Measurements from ENCODE around the gene ERGIC2. TPM values are rescaled to one million over a fixed set of nuclear protein-coding genes. Genes with fewer than 3 reads are reported as not detected.

The ERGIC2 gene
- total RNA-seq, 2 donors from 2014 or later = 59.0 to 73.9 TPM

DNA sequence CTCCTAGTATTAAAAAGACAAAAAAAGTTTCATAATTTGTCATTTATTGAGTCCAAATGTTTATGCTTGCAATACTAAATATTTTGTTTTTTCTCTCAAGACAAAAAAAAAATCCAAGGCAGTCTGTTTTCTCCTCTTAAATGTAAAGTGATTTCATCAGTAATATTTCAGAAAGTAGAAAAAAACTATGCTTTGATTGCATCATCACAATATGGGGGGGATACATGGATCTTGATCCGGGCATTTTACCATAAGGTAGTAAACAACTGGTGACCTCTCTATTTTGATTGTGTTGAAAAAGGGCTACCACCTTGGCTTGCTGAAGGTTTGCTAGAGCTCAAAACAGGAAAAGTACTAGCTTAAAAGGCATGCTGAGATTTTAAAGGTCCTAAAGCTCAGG lies 43.6 kb downstream of the ERGIC2 start:
- Histone ChIP-seq H3K4me3 (no peak overlapping the region), H3K9me3 (no peaks in the 10 kb centered on the region), H3K36me3 (peaks cover 12% of the 10 kb centered on the region), H3K27ac (no peak overlapping the region), H3K4me1 (peaks cover 0 to 3% of the 10 kb centered on the region in 2 donors), H3K27me3 (no peaks in the 10 kb centered on the region)
- TF ChIP-seq, protein P1, sequence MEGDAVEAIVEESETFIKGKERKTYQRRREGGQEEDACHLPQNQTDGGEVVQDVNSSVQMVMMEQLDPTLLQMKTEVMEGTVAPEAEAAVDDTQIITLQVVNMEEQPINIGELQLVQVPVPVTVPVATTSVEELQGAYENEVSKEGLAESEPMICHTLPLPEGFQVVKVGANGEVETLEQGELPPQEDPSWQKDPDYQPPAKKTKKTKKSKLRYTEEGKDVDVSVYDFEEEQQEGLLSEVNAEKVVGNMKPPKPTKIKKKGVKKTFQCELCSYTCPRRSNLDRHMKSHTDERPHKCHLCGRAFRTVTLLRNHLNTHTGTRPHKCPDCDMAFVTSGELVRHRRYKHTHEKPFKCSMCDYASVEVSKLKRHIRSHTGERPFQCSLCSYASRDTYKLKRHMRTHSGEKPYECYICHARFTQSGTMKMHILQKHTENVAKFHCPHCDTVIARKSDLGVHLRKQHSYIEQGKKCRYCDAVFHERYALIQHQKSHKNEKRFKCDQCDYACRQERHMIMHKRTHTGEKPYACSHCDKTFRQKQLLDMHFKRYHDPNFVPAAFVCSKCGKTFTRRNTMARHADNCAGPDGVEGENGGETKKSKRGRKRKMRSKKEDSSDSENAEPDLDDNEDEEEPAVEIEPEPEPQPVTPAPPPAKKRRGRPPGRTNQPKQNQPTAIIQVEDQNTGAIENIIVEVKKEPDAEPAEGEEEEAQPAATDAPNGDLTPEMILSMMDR (IDR thresholded peaks at IDR 0.05) = no peak
- no peak for DNase-seq (ENCODE audit: low spot score)

DNA sequence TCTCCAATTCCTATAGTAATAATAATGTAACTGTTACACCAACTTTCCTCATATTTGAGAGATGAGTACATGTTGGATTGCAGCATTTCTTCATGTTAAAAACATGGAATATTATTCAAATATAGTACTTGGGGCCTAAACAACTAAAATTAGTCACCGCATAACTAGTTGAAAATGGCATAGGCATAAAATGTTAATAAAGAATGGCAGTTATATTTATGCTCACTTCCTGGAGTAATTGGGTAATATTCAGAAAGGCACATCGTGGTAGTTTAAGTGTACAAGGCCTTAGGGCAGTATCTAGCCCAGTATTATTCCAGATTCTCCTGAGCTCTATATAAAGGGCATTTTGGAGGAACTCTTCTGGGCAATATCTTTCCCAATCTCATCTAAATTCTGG lies 46.0 kb downstream of the ERGIC2 start:
- DNase-seq (ENCODE audit: low spot score) = no peak
- TF ChIP-seq, protein P1 (IDR thresholded peaks at IDR 0.05) = no peak
- Histone ChIP-seq H3K9me3 (no peaks in the 10 kb centered on the region), H3K4me3 (no peak overlapping the region), H3K27ac (no peak overlapping the region), H3K4me1 (peaks cover 0 to 3% of the 10 kb centered on the region in 2 donors), H3K36me3 (no peaks in the 10 kb centered on the region), H3K27me3 (no peaks in the 10 kb centered on the region)

DNA sequence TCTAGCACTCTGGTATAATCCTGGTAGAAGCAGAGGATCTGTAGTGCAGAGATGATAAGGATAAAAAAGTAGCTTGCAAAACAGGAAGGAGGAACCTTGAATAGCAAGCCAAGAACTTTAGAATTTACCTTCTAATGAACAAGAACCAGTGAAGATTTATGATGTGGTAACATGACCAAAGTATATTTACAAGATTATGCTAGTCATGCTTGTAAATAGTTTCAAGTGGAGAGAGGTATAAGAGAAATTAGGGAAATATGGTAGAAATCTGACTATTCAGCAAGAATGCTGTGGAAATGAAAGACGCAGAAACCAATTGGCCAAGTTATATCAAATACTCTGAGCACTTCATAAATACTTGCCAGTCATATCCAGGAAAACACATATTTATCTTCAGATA lies 47.8 kb downstream of the ERGIC2 start:
- no peaks in the 10 kb centered on the region for H3K36me3 ChIP-seq
- DNase-seq (ENCODE audit: low spot score) = no peak
- H3K9me3 ChIP-seq = no peaks in the 10 kb centered on the region
- H3K4me1 ChIP-seq = peaks cover 0 to 3% of the 10 kb centered on the region in 2 donors
- no peaks in the 10 kb centered on the region for H3K27me3 ChIP-seq
- TF ChIP-seq, protein P1 (IDR thresholded peaks at IDR 0.05) = no peak
- H3K4me3 ChIP-seq = no peak overlapping the region
- peak overlapping the region in 1 of 2 donors; percentile 59 for H3K27ac ChIP-seq

DNA sequence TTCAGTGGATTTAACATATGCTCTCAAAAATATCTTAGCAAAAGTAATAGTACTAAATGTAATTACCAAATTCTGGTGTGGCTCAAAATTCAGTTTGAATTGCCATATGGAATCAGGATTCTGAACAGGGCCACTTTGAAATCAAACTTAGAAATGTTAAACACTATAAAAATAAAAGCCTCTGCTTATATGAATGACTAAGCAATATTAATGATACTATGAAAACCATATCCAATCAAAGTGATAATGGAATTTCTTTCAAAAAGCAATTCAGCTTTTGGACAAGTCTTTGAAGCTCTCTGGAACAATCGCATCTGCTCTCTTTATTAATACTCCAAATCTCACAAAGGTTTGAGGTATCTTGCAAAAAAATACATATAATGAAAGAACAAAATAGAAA lies 51.6 kb downstream of the ERGIC2 start:
- Histone ChIP-seq H3K27ac (no peak overlapping the region), H3K27me3 (no peaks in the 10 kb centered on the region), H3K9me3 (no peaks in the 10 kb centered on the region), H3K4me1 (peaks cover 0 to 3% of the 10 kb centered on the region in 2 donors), H3K4me3 (no peak overlapping the region), H3K36me3 (no peaks in the 10 kb centered on the region)
- no peak for DNase-seq (ENCODE audit: low spot score)
- TF ChIP-seq, protein P1 (IDR thresholded peaks at IDR 0.05) = no peak

DNA sequence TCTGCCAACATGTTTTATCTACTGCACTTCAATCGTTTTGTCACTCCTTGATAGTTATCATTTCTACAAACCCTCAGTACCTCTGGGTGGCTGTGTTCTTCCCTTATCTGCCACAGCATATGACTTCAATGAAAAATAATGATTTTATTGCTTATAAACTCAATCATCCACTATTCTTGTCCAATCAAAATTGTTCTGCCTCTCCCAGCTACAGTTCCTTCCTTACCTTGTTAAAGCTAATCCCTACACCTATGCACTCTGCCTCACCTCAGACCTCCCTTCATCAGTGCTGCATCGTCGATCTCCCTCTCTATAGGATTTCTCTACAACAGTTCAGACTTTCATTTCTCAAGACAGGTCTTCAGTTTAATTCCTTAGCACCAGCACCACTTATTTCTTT lies 58.8 kb downstream of the ERGIC2 start:
- H3K36me3 ChIP-seq = no peaks in the 10 kb centered on the region
- peaks cover 0 to 12% of the 10 kb centered on the region in 2 donors for H3K4me1 ChIP-seq
- H3K27ac ChIP-seq = no peak overlapping the region
- no peak overlapping the region for H3K4me3 ChIP-seq
- no peaks in the 10 kb centered on the region for H3K27me3 ChIP-seq
- TF ChIP-seq, protein P1 (IDR thresholded peaks at IDR 0.05) = no peak
- no peaks in the 10 kb centered on the region for H3K9me3 ChIP-seq
- no peak for DNase-seq (ENCODE audit: low spot score)

Data from right atrium auricular region (tissue), 2 donors.